A549 treated with ZK216348 at 1 μM for 4 hours (cell line): Measurements from ENCODE around the gene INSM2. TPM values are rescaled to one million over a fixed set of nuclear protein-coding genes. Genes with fewer than 3 reads are reported as not detected.

Experiments used
- total RNA-seq: library from RNA; stranded (reverse); fragments of 200-300 nt; extraction: Qiagen RNA extraction; gene quantifications from 5 replicates; pipeline ENCODE4 v1.2.3, GENCODE V29; 2022; ENCODE audit warnings: low read depth

INSM2 gene
- total RNA-seq, result 0.07 TPM in 1 of 5 replicates, not detected in the others

DNA sequence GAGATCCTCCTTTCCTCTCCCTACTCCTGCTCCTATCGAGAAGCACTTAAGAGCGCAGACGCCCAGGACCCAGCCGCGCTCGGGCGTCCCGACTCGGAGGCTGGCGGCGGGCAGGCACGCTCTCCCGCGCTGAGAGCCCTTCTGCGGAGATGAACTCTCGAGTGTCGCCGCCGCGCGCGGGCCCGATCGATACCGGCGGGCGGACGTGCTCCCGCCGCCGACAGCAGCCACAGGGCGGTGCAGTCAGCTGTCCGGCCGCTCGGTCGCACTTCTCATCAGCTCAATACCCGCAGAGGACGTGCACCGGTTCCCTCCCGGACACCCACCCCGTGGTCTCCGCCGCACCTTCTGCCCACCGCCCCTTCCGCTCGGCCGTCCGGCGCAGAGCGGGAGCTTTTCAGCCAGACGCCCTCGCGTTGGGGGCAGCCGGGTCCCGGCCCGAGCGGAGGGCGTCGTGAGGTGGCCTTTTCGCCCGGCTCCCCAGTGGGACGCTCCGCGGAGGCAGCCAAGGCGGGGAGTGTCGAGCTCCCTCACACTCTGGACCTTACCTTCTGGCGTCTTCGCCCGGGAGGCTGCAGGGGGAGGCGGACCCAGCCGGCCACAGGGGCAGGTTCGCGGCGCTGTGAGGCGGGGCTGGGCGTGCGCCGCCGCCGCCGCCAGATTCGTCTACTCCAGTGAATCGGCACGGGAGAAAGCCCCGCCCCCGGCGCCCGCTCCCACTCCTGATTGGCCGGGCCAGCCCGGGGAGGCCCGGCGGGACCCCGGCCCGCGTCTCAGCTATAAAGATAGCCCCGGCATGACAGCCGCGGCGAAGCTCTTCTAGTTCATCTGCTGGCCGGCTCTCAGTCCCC lies at the start of gene INSM2:
Gene INSM2 (plus strand): TSS at position 808 of the 851 bp plus-strand sequence. CDS start 89 bp downstream, outside the sequence.

Other genes with a start within 250 kb of the INSM2 start
- 243 to 337 TPM (median 269 TPM) in 5 replicates for gene PSMA6, start 241.8 kb upstream of the INSM2 start, total RNA-seq
- gene NFKBIA, start 129.4 kb upstream of the INSM2 start, total RNA-seq, result 127 to 175 TPM (median 172 TPM) in 5 replicates